LoVo (cell line): ENCODE measurements around the gene OSBPL6.
"Not testable (repeated sequence)": the region's sequence is repeated elsewhere in the genome, so short reads cannot be mapped to it uniquely, and the experiment has no call there.

Experiments used
- DNase-seq: peaks from one replicate; pipeline ENCODE4 v3.0.0-alpha.2; 2016; ENCODE audit warnings: low spot score

The OSBPL6 gene

DNA sequence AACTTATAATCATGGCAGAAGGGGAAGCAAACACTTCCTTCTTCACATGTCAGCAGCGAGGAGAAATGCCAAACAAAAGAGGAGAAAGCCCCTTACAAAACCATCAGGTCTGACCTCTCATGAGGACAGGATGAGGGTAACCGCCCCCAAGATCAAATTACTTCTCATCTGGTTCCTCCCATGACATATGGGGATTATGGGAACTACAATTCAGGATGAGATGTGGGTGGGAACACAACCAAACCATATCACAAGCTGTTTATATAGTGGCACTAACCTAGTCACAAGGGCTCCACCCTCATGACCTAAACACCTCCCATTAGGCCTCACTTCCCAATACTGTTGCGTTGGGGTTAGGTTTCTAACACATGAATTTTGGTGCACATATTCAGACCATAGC lies 110.0 kb downstream of the OSBPL6 start:
- no peak for DNase-seq

DNA sequence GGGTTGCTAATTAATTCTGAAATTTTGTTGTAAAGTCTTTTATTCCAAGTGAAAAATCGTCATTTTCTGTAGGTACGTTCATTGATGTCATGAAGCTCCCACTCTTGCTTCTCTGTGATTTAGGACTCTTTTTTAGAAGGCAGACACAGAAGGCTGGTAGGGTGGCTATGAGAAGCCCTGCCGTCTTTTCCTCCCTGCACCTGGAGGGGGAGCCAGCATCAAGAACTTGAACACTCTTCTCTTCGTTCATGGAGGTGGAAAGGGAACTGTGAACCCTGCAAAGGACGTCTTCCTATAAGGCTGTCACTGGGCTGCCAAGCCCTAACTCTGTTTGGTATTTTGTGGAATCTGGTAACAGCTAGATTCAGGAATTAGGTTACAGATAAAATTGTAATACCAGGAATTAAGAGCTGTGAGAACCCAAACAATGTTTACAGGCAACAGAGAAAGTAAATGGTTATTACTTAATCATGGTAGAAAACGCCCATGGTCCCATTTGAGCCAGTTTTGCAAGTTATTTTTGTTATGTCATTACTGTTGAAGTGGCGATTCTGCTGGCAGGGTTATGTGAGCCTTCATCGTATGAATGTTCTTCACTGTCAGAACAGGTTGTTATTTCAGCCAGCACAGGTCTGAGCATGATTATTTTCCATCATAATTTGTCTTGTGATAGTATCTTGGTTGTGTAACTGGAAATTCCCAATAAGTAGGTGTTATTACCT lies 112.2 kb downstream of the OSBPL6 start:
- DNase-seq = peak; percentile 16

DNA sequence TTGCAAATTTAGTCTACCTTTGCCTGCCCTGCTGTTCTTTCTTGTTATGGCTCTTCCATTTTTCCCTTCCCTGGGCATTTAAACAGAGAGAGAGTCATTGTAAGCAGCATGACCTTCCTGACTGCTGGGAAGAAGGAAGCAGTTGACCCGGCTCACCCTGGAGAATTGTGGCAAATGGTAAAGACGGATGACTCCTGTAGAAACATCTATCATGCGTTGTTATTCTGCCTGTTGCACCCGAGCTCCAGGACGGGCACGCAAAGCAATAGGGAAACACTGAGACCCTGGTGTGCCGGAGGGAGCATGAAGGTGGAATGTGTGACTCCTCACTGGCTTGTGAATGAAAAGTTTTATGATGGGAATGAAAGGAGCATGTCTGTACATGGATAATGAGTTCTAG lies 113.3 kb downstream of the OSBPL6 start:
- no peak for DNase-seq

DNA sequence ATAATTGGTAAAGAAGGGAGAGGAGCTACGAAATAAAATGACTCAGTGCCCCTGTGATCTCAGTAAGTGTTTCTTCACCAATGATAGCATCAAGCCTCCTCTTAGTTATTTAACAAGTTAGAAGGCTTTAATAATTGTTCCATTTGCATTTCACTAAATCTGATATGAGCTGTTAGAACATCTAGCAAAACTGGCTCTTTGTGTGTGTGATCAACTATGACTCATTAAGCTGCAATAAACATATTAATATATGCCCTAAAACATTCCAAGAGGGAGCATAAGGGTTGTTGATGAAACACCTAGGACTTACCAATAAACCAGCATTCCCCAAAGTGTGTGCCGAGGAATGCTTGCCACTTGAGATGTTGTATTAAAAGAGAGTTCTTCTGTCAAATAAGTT lies 115.2 kb downstream of the OSBPL6 start:
- DNase-seq = no peak

DNA sequence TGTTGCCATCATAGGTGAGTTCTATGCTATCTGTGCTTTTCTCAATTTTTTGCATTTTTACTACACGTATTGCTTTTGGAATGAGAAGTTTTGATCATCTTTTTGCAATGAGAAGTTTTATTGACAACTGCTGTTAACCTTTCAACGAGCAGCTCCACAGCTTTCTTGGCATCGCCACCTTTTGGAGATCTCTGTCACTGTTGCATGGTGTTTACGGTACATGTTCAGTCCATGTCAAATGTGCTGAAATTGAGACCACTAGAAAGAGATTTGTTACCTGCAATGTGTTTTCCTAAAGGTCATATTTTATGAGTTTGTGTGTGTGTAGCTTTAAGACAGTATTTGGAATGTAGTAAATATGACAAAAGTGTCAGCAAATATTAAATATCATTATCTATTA lies 120.8 kb downstream of the OSBPL6 start:
- no peak for DNase-seq

DNA sequence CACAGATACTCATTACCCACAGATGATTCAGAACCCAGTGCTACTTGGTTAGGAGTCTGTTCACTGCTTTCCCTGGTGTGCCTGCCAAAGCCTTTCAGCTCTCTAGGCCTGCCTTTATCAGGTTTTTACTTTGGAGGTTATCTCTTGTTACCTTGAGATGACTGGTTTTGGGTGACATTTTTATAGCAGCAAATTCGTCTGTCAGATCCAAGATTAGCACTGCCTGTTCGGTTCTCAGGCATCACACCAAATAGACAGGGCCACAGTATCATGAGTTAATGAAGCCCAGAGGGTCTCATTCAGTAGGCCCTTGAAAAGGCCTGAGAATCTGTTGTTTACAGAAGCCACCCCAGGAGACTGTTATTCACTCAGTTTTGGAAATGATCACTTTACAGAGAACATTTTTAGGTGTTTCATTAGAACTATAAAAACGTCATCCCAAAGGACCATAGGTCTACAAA lies 121.2 kb downstream of the OSBPL6 start:
- no peak for DNase-seq

DNA sequence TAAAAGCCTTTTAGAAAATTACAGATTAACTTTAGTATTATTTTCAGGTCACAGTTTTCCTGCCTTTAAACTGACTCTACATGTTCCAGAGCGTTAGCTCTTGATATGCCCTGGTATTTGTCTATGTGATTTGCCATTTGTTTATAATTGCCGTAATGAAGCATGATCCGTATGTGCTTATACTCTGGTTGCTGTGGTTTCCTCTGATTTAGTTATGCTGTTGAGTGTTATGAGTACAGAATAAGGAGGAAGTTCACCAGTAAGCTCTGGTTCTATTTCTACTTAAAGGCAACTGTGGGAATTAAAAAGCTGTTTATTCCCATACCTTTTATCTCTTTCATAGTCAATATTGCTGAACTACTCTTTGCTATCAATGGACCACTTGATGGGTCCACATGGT lies 123.5 kb downstream of the OSBPL6 start:
- no peak for DNase-seq

DNA sequence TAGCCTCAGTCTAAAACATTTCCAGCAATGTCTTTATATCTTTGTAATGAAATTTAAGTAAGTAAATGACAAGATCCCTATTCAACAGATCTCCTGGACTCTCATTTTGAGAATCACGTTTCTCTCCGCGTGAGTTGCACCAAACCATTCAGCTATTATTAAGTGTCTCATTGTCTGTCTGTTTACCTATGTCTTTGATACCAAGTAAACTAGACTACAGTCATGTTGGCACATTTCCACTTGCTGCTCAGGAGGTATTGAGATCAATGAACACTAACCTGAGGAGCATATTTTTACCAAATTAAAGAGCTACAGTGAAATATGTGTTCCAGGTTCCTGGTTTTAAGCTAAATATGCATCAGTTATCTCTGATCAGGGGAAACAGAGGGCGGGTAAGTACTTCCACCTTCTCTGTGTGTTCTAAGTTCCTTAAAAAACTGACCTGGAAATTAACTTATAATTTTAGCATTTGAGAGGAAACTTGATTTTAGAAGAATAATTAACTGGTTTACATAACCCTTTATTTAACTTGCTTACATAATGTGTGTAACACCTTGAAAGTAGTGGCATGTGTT lies 125.8 kb downstream of the OSBPL6 start:
- no peak for DNase-seq

DNA sequence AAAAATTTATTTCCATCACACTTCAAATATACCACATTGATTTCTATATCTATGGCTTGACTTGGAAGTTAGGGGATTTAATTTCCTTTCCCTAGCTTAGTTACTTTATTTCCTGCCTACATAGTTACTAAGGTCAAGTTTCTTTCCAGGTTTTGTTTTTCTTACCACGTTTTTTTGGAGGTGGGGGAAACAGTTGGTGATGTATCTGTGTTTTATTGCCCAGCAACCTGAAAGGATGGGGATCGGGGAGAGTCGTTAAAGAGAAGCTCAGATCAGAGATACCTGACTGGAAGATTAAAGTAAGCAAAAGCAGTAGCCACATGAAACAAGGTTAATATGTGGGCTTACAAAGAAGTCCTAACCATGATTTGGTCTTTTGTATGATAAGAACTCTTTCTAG lies 127.8 kb downstream of the OSBPL6 start:
- no peak for DNase-seq

DNA sequence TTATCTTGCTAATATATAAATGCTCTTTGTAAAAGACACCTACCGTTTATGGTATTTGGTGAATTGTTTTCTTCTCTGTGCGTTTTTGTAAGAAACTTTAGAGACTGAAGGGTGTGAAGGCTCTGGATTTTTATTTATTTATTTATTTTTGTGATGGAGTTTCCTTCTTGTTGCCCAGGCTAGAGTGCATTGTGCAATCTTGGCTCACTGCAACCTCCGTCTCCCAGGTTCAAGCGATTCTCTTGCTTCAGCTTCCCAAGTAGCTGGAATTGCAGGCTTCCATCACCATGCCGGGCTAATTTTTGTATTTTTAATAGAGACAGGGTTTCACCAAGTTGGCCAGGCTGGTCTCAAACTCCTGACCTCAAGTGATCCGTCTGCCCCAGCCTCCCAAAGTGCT lies 129.0 kb downstream of the OSBPL6 start:
- DNase-seq = not testable (repeated sequence)

DNA sequence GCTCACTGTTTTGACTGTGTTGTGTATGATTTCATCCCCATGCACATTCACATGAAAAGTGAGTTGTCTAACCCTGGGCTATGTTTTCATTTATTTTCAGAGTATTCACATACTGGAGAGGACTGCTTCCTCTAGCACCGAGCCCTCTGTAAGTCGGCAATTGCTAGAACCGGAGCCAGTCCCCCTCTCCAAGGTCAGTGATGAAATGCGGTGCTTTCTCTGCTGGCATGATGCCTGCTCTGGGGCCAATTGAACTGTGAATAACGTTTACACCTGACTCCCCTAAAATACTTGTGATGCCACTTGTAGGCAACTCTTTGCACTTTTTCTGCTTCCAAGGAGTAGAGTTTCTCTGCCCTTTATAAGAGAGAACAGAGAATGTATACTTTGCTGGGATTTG lies 129.8 kb downstream of the OSBPL6 start:
- DNase-seq = no peak

DNA sequence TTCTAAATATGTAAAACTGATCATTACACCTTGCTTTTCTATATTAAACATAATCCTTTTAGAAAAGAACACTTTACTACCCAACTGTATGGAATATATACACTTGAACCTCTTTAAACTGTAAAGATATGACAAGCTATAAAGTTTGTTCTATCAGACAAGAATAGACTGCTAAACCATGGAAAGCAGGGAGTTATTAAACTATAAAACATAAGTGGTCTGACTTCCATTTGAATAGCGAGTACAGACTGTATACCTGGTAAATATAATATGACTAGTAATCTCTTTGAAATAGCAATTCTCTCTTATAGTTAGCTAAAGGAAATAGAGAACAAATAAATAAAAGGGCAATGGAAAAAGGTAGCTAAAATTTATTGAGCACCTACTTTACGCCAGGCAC lies 131.0 kb downstream of the OSBPL6 start:
- DNase-seq = no peak

DNA sequence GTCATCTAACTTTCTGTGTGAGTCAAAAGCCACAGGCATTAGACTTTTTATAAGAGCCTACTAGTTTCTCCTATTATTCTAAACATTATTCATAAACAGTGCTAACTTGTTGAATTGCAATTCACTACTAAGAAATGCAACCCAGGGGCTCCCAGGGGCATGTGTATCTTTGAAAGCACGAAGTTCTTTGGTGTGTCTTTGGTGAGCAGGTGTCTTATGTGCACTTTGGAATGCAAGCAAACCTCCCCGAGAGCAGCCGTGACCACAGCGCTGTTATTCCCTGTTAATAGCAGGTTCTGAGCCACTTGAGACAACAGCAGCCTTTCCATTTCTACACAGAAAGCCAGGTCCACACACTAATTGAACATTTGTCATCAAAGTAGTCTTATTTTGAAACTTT lies 133.2 kb downstream of the OSBPL6 start:
- DNase-seq = no peak

DNA sequence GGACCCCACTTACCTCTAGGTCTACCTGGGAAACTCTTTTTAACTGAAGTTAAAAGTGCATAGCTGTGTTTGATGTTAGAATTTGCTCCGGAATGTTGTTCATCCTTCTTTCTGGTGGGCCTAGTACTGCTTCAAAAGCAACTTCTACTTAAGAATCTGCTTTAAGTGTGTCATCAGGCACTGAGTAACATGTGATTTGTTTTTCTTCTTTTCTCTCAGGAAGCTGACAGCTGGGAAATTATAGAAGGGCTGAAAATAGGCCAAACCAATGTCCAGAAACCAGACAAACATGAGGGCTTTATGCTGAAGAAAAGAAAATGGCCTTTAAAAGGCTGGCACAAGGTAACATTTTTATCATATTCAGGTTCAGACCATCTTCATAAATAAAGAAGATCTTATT lies 133.7 kb downstream of the OSBPL6 start:
- no peak for DNase-seq

DNA sequence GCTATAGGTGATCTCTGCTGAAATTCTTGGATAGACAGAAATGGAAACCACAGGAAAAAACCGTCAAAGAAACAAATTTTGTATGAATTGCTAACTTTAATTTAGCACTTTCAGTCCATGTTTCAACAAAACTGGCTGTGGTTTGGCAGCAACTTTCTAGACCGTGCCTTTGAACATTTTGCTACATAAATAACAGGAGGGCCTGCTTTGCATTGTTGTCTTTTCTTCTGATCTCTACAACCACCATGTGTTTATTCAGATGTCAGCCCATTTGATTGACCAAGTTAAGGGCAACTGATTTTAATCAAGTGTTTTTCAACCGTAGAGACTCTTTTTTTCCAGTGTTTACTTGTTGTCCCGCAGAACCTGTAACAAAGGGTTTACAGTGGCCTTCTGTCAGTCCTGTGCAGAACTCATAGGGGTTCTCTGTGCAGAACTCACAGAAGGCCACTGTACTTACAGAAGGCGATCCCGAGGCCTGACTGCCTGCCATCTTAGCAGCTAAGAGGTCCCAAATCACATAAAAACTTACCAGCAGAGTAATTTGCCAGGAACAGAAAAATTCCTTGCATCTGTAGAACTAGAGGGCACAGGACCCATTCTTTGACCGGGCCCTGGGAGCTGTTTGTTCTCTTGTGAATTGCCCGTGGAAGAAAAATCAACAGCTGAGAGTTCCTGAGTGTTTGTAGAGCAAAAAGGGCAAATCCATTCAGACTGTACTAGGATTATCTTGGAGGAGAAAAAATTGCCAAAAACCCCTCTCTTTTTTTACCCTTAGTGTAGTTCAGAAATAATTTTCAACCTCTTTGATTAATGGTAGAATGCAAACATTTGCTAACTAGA lies 136.1 kb downstream of the OSBPL6 start:
- DNase-seq = no peak

DNA sequence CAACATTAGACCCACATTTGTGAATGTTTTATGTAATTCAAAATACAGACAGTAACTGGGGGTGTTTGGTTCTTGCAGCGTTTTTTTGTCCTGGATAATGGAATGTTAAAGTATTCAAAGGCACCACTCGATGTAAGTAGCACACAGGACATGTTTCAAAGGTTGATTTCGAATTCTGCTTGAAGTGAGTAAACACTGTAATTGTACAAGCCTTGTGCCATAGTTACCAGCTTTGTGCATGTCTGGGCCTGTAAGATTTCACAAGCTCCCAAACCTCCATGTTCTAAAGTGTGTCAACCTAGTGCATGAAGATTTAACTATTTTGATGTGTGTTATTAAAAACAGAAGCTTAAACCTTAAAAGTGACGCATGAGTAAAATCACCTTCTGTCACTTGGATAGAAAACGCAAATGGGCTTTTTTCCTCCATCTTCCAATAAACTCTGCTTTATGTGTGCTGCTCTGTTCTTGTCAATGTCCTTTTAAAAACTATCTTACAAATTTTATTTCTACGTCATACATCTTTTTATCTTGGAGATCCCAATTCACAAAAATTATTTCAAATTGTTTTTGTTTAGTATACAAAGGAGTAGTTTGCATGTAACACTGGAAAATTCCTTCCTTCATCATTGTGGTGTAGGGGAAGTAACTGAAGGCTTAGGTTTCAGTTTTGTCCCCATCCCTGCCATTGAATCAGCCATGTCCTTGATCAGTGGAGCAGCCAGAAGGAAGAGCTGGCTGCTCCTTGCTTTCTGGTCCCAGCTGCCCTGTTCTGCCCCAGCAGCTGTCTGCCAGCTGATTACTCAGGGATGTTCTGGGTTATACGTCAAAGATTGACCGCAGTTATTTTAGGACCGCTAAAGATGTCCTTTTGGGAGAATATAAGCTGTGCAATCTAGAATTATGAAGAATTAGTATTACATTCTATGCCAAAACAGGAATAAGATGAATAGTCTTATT lies 137.4 kb downstream of the OSBPL6 start:
- DNase-seq = no peak

DNA sequence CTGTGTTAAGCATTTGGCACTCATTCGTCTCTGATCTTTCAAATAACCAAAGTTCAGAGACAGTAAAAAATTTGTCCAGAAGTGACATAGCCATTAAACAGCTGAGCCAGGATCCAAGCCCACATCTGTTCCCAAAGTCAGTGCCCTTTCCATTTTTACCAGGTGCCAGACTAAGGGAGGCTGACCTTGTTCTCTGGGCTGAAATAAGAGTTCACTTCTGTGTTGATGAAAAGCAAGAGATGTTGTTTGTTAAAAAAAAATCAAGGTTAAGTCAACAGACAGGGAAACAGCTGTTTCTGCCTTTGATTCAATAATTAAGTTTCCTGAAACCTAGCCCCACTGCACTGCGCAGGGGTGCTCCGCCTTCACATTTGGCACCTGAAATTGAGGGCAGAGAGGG lies 139.5 kb downstream of the OSBPL6 start:
- no peak for DNase-seq

DNA sequence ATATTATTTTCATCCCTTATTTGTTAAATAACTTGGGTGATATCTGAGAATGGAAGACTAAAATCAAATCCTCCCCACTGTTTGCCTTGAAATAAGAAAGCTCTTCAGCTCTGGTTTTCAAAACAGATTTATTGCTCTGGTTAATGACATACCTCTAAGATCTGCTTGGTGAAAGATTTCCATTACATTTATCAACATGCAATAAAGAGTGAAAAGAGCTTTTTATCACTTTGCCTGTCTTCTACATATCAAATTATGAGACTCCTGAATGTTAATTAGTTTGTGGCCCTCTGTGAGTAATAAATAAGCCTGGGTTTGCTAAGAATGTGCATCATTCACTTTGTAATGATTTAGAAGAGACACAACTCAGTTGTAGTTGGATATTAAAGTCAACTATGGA lies 140.9 kb downstream of the OSBPL6 start:
- no peak for DNase-seq

DNA sequence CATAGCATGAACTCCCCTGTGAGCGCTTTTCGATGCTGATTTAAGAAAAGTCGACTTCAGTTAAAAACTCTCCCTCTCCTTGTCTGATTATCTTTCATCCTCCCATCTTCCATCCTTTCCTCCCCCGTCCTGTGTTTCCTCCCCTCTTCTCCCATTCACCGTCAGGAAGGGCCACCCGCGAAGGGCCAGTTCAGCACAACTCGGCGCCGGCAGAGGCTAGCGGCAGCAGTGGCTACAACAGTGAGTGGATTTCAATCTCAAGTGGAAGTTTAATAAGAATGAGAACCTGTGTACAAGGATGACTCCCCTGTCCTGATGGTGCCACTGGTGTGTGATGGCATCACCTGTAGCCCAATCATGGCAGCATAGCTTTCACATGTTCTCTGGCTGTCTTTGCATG lies 149.8 kb downstream of the OSBPL6 start:
- no peak for DNase-seq

DNA sequence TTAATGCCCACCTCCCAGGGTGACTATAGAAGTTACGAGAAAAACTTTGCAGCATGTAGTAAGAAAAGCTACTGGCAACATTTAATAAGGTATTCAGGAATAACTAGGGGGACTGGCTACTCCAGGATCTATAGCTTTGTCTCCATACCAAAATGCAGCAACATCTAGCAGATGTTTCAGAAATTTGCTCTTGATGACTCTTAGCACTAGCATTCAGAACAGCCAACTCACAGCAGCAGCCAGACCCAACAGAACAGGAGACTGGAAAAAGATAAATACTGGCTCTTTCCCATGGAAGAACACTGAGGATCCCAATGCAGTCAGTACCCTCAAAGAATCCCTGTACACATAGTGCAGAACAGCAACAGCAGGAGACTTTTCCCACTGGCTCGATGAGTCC lies 151.6 kb downstream of the OSBPL6 start:
- no peak for DNase-seq

DNA sequence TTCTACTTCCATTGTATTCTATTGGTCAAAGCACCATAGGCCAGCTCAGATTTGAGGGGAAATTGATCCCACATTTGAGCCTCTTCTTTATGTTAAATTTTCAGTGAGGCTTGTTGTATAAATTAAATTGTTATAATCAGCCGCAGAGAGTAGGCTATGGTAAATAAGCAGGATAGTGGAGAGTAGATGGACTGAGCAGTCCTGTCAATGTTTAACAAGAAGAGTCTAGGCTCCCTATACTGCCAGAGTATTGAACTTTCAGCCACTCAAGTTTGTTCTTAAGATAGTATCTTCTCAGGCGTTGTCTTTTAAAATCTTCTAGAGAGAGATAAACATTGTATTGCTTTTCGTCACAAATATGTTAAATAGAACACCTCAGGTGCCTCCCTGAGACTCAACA lies 155.7 kb downstream of the OSBPL6 start:
- DNase-seq = no peak

DNA sequence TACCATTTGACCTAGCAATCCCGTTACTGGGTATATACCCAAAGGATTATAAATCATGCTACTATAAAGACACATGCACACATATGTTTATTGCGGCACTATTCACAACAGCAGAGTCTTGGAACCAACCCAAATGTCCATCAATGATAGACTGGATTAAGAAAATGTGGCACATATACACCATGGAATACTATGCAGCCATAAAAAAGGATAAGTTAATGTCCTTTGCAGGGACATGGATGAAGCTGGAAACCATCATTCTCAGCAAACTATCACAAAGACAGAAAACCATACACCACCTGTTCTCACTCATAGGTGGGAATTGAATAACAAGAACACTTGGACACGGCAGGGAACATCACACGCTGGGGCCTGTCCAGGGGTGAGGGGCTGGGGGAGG lies 163.4 kb downstream of the OSBPL6 start:
- DNase-seq = not testable (repeated sequence)
